ENCODE data around the gene IDUA.
"Not testable (repeated sequence)": the region's sequence is repeated elsewhere in the genome, so short reads cannot be mapped to it uniquely, and the experiment has no call there.

The IDUA gene

DNA sequence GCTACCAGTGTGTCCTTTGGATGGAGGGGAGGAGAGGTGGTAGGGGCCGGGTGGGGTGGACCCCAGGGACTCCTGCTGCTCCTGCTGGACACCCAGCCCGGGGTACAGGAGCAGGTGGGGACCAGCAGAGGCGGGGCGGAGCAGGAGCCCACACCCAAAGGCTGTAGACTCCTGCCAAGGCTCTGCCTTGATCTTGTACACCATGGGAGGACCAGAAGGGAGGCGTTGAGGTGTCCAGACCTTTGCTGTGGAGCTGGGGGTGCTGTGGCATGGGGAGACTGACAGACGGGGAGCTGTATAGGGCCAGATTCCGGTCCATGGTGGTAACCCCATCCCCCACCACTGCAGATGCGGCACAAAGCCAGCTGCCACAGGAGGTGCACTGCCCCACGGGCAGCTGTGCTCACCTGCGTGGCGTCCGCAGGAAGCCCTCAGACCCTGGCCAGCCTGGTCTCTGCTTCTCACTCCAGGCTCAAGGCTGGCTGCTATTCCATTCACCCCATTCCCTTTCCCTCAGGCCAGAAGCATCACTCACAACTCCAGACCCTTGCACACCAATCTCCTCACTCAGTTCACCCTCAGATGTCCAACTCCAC, 11.3 kb downstream of the IDUA start:
- Histone ChIP-seq H3F3A (ENCODE audit: insufficient read depth) (no peaks in the 10 kb centered on the region), H3K9me2 (replicated peaks; ENCODE audit: insufficient read depth, low read length) (no peaks in the 10 kb centered on the region), H3K27me3 (ENCODE audit: low read length) (no peaks in the 10 kb centered on the region), H2AFZ (ENCODE audit: low read depth, low read length, severe bottlenecking) (no peak overlapping the region), H3K36me3 (ENCODE audit: low read length) (no peaks in the 10 kb centered on the region), H3K4me3 (ENCODE audit: insufficient read depth, low read length, poor library complexity, severe bottlenecking) (no peak overlapping the region), H3K27ac (ENCODE audit: low read depth, low read length) (no peak overlapping the region), H3K9me3 (ENCODE audit: insufficient read depth, low read length) (no peaks in the 10 kb centered on the region), H3K9ac (ENCODE audit: low read length) (no peak overlapping the region), H3K4me2 (ENCODE audit: low read depth, low read length, poor library complexity, severe bottlenecking) (no peak overlapping the region), H3K79me2 (ENCODE audit: insufficient read depth, low read length) (no peaks in the 10 kb centered on the region), H4K20me1 (ENCODE audit: low read depth, low read length) (no peaks in the 10 kb centered on the region)
- TF ChIP-seq, protein P1, sequence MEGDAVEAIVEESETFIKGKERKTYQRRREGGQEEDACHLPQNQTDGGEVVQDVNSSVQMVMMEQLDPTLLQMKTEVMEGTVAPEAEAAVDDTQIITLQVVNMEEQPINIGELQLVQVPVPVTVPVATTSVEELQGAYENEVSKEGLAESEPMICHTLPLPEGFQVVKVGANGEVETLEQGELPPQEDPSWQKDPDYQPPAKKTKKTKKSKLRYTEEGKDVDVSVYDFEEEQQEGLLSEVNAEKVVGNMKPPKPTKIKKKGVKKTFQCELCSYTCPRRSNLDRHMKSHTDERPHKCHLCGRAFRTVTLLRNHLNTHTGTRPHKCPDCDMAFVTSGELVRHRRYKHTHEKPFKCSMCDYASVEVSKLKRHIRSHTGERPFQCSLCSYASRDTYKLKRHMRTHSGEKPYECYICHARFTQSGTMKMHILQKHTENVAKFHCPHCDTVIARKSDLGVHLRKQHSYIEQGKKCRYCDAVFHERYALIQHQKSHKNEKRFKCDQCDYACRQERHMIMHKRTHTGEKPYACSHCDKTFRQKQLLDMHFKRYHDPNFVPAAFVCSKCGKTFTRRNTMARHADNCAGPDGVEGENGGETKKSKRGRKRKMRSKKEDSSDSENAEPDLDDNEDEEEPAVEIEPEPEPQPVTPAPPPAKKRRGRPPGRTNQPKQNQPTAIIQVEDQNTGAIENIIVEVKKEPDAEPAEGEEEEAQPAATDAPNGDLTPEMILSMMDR (IDR thresholded peaks at IDR 0.05; ENCODE audit: insufficient read depth, low read length, poor library complexity, severe bottlenecking) = no peak
- no peak for TF ChIP-seq EZH2phosphoT487 (conservative IDR thresholded peaks at IDR 0.05; ENCODE audit: low read length)

DNA sequence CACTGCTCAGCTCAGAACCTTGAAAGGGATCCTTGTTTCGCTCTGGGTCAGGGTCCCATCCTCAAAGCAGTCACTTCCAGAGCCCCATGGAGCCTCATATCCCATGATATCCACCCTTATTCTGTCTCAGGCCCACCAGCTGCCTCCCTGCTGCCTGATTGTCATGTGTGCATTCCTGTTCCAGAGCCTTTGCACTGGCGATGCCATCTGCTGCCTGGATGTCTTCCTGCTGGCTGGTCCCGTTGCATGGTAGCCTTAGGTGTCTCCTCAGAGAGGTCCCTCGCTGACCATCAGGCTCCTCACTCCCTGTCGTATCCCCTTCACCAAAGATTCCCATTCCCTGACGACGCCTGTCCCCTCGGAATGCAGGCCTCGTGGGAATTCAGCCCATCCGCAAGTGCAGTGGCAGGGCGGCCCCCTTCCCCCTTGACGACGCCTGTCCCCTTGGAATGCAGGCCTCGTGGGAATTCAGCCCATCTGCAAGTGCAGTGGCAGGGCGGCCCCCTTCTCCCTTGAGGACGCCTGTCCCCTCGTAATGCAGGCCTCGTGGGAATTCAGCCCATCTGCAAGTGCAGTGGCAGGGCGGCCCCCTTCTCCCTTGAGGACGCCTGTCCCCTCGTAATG, 12.5 kb downstream of the IDUA start:
- not testable (repeated sequence) for H3K36me3 ChIP-seq (ENCODE audit: low read length); H3K79me2 ChIP-seq (ENCODE audit: insufficient read depth, low read length); H3K4me2 ChIP-seq (ENCODE audit: low read depth, low read length, poor library complexity, severe bottlenecking); H3K4me3 ChIP-seq (ENCODE audit: insufficient read depth, low read length, poor library complexity, severe bottlenecking); H3K27me3 ChIP-seq (ENCODE audit: low read length); H3F3A ChIP-seq (ENCODE audit: insufficient read depth); H3K9me3 ChIP-seq (ENCODE audit: insufficient read depth, low read length); H3K27ac ChIP-seq (ENCODE audit: low read depth, low read length); H2AFZ ChIP-seq (ENCODE audit: low read depth, low read length, severe bottlenecking); H3K9ac ChIP-seq (ENCODE audit: low read length); H3K9me2 ChIP-seq (replicated peaks; ENCODE audit: insufficient read depth, low read length); H4K20me1 ChIP-seq (ENCODE audit: low read depth, low read length)

DNA sequence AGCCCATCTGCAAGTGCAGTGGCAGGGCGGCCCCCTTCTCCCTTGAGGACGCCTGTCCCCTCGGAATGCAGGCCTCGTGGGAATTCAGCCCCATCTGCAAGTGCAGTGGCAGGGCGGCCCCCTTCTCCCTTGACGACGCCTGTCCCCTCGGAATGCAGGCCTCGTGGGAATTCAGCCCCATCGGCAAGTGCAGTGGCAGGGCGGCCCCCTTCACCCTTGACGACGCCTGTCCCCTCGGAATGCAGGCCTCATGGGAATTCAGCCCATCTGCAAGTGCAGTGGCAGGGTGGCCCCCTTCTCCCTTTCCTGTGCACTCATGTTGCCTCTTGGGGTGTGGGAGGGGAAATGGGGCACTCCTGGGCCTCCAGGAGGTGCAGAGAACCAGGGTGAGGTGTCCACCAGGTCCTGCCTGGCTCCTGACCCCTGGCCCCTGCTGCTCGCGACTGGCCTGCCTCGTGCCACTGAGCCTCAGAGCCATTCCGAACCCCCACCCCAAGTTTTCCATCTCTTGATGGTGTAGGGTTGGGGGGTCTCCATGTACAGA, 13.1 kb downstream of the IDUA start:
- Histone ChIP-seq H3F3A (ENCODE audit: insufficient read depth) (no peaks in the 10 kb centered on the region), H3K9ac (ENCODE audit: low read length) (no peak overlapping the region), H3K36me3 (ENCODE audit: low read length) (no peaks in the 10 kb centered on the region), H3K79me2 (ENCODE audit: insufficient read depth, low read length) (no peaks in the 10 kb centered on the region), H3K9me3 (ENCODE audit: insufficient read depth, low read length) (no peaks in the 10 kb centered on the region), H3K9me2 (replicated peaks; ENCODE audit: insufficient read depth, low read length) (no peaks in the 10 kb centered on the region), H3K27me3 (ENCODE audit: low read length) (no peaks in the 10 kb centered on the region), H3K4me2 (ENCODE audit: low read depth, low read length, poor library complexity, severe bottlenecking) (no peak overlapping the region), H3K4me3 (ENCODE audit: insufficient read depth, low read length, poor library complexity, severe bottlenecking) (no peak overlapping the region), H2AFZ (ENCODE audit: low read depth, low read length, severe bottlenecking) (no peak overlapping the region), H4K20me1 (ENCODE audit: low read depth, low read length) (no peaks in the 10 kb centered on the region), H3K27ac (ENCODE audit: low read depth, low read length) (no peak overlapping the region)
- TF ChIP-seq, protein P1 (IDR thresholded peaks at IDR 0.05; ENCODE audit: insufficient read depth, low read length, poor library complexity, severe bottlenecking) = no peak
- TF ChIP-seq EZH2phosphoT487 (conservative IDR thresholded peaks at IDR 0.05; ENCODE audit: low read length) = no peak

DNA sequence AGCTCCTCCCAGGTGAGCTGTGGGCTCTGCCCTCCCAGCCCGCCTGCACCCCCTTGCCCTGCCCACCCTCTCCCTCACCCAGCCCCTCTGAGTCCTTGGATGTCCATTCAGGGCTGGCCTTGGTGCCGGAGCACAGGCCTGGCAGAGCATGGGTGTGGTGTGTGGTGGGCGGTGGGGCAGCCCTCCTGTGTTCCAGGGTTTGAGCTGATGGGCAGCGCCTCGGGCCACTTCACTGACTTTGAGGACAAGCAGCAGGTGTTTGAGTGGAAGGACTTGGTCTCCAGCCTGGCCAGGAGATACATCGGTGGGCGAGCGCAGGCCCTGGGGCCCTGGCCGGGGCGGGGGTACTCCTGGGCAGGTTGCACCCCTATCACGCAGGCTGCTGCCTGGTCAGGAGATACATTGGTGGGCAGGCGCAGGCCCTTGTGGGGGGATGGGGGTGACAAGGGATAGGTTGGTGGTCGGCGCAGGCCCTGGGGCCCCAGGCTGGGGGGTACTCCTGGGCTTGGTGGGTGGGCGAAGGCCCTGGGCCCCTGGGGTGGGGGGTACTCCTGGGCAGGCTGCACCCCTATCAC, 13.9 kb downstream of the IDUA start:
- Histone ChIP-seq H3K9me2 (replicated peaks; ENCODE audit: insufficient read depth, low read length) (no peaks in the 10 kb centered on the region), H4K20me1 (ENCODE audit: low read depth, low read length) (no peaks in the 10 kb centered on the region), H3K36me3 (ENCODE audit: low read length) (no peaks in the 10 kb centered on the region), H3K4me2 (ENCODE audit: low read depth, low read length, poor library complexity, severe bottlenecking) (no peak overlapping the region), H3K79me2 (ENCODE audit: insufficient read depth, low read length) (no peaks in the 10 kb centered on the region), H3K27ac (ENCODE audit: low read depth, low read length) (no peak overlapping the region), H3K9me3 (ENCODE audit: insufficient read depth, low read length) (no peaks in the 10 kb centered on the region), H3K9ac (ENCODE audit: low read length) (no peak overlapping the region), H3K27me3 (ENCODE audit: low read length) (no peaks in the 10 kb centered on the region), H3K4me3 (ENCODE audit: insufficient read depth, low read length, poor library complexity, severe bottlenecking) (no peak overlapping the region), H2AFZ (ENCODE audit: low read depth, low read length, severe bottlenecking) (no peak overlapping the region), H3F3A (ENCODE audit: insufficient read depth) (no peaks in the 10 kb centered on the region)
- no peak for TF ChIP-seq EZH2phosphoT487 (conservative IDR thresholded peaks at IDR 0.05; ENCODE audit: low read length)
- TF ChIP-seq, protein P1 (IDR thresholded peaks at IDR 0.05; ENCODE audit: insufficient read depth, low read length, poor library complexity, severe bottlenecking) = no peak

All from SU-DHL-6 (cell line).